ENCODE data around the gene HDGFL1.

DNA sequence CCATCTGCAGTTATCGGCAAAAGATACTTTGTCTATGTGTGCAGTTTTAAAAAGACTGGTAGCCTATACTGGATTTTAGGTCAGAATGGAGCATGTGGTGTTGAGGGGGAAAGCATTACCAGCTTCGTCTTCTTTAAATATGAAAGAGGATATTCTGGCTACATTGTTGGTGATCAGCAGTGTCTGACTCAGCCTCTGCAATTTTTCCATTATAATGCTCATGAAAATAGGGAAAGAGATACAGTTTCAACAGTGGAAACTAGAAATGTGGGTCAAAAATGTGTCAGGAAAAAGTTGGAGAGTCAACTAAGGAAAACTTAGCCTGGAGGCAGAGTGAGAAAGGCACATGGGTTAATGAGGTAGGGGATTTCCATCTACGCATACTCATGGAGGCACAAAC is 45.2 kb downstream of the HDGFL1 start:
- TF ChIP-seq CTCF (IDR thresholded peaks at IDR 0.05; ENCODE audit: insufficient read depth, low read depth, low read length) (no peak), EZH2 (IDR thresholded peaks at IDR 0.05; ENCODE audit: insufficient read depth, low read length) (no peak)

All from astrocyte (in vitro differentiated cells and primary cell).